ENCODE data around the gene TBCCD1. TPM values are rescaled to one million over a fixed set of nuclear protein-coding genes. Genes with fewer than 3 reads are reported as not detected.

Gene TBCCD1
- total and polyA plus RNA-seq, 10 donors: 3.7 to 22.1 (median 12.6) TPM

GRCh38 chr3:186506857-186507256 lies 60.3 kb downstream of the TBCCD1 start:
- Histone ChIP-seq H3K4me3 (no peak overlapping the region), H3K36me3 (no peaks in the 10 kb centered on the region), H3K9me3 (no peaks in the 10 kb centered on the region), H3K27ac (no peak overlapping the region), H3K27me3 (replicated peaks in 1 of 7) (peaks cover 0 to 8% (median 0%) of the 10 kb centered on the region in 7 donors), H3K4me1 (peaks cover 0 to 11% (median 0%) of the 10 kb centered on the region in 6 donors)
- intact Hi-C loops (cut with DNase I; ENCODE audit: low total_unique reads): no loop called here
- DNase-seq: no peak
- 78 to 93% (median 87%) methylated on average over 2 of the region's 2 CpGs for WGBS, 5 donors
- TF ChIP-seq POLR2AphosphoS5 (IDR thresholded peaks at IDR 0.05) (no peak), POLR2A (IDR thresholded peaks at IDR 0.05) (no peak)
- TF ChIP-seq, protein P1, sequence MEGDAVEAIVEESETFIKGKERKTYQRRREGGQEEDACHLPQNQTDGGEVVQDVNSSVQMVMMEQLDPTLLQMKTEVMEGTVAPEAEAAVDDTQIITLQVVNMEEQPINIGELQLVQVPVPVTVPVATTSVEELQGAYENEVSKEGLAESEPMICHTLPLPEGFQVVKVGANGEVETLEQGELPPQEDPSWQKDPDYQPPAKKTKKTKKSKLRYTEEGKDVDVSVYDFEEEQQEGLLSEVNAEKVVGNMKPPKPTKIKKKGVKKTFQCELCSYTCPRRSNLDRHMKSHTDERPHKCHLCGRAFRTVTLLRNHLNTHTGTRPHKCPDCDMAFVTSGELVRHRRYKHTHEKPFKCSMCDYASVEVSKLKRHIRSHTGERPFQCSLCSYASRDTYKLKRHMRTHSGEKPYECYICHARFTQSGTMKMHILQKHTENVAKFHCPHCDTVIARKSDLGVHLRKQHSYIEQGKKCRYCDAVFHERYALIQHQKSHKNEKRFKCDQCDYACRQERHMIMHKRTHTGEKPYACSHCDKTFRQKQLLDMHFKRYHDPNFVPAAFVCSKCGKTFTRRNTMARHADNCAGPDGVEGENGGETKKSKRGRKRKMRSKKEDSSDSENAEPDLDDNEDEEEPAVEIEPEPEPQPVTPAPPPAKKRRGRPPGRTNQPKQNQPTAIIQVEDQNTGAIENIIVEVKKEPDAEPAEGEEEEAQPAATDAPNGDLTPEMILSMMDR (IDR thresholded peaks at IDR 0.05 in 8 of 11, conservative IDR thresholded peaks at IDR 0.05 in 3 of 11): no peak

- peaks cover 0 to 11% (median 0%) of the 10 kb centered on the region in 6 donors for H3K4me1 ChIP-seq
- intact Hi-C loops (cut with DNase I; ENCODE audit: low total_unique reads): no loop called here
- no peaks in the 10 kb centered on the region for H3K9me3 ChIP-seq
- H3K27ac ChIP-seq: no peak overlapping the region
- H3K36me3 ChIP-seq: no peaks in the 10 kb centered on the region
- H3K27me3 ChIP-seq (replicated peaks in 1 of 7): peaks cover 0 to 8% (median 0%) of the 10 kb centered on the region in 7 donors
- no peak overlapping the region for H3K4me3 ChIP-seq
- no peak for TF ChIP-seq POLR2A (IDR thresholded peaks at IDR 0.05)
- TF ChIP-seq, protein P1 (IDR thresholded peaks at IDR 0.05 in 8 of 11, conservative IDR thresholded peaks at IDR 0.05 in 3 of 11): no peak
- TF ChIP-seq POLR2AphosphoS5 (IDR thresholded peaks at IDR 0.05): no peak
- no peak for DNase-seq
- WGBS, 5 donors: 60 to 84% (median 63%) methylated on average over 3 of the region's 3 CpGs
Measured at GRCh38 chr3:186506191-186506739, 60.9 kb downstream of the TBCCD1 start.

DNA sequence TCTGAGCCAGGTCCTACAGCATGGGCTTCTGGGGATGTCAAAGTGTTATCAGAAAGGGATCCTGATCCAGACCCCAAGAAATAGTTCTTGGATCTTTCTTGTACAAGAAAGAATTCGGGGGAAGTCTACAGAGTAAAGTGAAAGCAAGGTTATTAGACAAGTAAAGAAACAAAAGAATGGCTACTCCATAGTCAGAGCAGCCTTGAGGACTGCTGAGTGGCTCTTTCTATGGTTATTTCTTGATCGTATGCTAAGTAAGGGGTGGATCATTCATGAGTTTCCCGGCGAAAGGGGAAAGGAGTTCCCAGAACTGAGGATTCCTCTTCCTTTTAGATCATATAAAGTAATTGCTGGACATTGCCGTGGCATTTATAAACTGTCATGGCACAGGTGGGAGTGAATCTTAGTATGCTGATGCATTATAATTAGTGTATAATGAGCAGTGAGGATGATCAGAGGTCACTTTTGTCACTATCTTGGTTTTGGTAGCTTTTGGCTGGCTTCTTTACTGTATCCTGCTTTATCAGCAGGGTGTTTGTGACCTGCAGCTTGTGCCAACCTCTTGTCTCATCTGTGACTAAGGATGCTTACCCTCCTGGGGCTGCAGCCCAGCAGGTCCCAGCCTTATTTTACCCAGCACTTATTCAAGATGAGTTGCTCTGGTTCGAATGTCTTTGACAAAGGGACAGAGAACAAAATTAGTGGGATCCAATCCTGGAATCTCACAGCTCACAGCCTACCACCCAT lies 64.0 kb downstream of the TBCCD1 start:
- H3K9me3 ChIP-seq: peaks cover 0 to 11% (median under 1%) of the 10 kb centered on the region in 8 donors
- 54 to 74% (median 66%) methylated on average over 6 of the region's 6 CpGs for WGBS, 5 donors
- H3K27ac ChIP-seq: no peak overlapping the region
- TF ChIP-seq POLR2A (IDR thresholded peaks at IDR 0.05) (no peak), POLR2AphosphoS5 (IDR thresholded peaks at IDR 0.05) (no peak)
- TF ChIP-seq, protein P1 (IDR thresholded peaks at IDR 0.05 in 8 of 11, conservative IDR thresholded peaks at IDR 0.05 in 3 of 11): no peak
- DNase-seq: no peak
- H3K27me3 ChIP-seq (replicated peaks in 1 of 7): peaks cover 0 to 8% (median 0%) of the 10 kb centered on the region in 7 donors
- peak overlapping the region in 2 of 8 donors; percentile 7 to 9 for H3K4me3 ChIP-seq
- no peaks in the 10 kb centered on the region for H3K36me3 ChIP-seq
- intact Hi-C loops (cut with DNase I; ENCODE audit: low total_unique reads): no loop called here
- H3K4me1 ChIP-seq: peaks cover 0 to 11% (median 0%) of the 10 kb centered on the region in 6 donors
